22Rv1 (cell line): ENCODE results near the gene EIF6.
"Not testable (repeated sequence)": the region's sequence is repeated elsewhere in the genome, so short reads cannot be mapped to it uniquely, and the experiment has no call there.

ENCODE experiments used
- H3K27ac ChIP-seq: fragments of 450-650 bp; 2 replicates; pipeline ENCODE4 v1.5.1; 2017
- ZFX ChIP-seq: fragments of 450-650 bp; IDR thresholded peaks from 2 replicates; pipeline ENCODE4 v1.6.1; 2017; ENCODE audit warnings: antibody characterized with exemption, borderline replicate concordance
- TF ChIP-seq, protein P1 (sequence below): fragments of 450-650 bp; IDR thresholded peaks from 2 replicates; pipeline ENCODE4 v1.5.1; 2017; ENCODE audit warnings: mild to moderate bottlenecking

Gene EIF6

DNA sequence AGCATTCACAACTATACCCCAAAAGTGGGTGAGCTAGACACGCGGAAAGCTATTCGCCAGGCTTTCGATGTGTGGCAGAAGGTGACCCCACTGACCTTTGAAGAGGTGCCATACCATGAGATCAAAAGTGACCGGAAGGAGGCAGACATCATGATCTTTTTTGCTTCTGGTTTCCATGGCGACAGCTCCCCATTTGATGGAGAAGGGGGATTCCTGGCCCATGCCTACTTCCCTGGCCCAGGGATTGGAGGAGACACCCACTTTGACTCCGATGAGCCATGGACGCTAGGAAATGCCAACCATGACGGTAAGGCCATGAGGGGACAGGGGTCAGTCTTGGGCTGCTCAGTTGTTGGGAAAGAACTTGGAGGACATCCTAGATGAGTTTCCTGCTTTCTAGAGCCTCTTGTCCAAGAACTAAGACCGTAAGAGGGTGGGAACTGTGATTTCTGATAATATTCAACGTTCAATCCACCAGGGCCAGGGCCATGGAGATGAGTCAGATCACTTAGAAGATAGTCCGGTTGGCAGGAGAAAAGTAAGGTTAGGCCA is 30.0 kb downstream of the EIF6 start:
- TF ChIP-seq, protein P1, sequence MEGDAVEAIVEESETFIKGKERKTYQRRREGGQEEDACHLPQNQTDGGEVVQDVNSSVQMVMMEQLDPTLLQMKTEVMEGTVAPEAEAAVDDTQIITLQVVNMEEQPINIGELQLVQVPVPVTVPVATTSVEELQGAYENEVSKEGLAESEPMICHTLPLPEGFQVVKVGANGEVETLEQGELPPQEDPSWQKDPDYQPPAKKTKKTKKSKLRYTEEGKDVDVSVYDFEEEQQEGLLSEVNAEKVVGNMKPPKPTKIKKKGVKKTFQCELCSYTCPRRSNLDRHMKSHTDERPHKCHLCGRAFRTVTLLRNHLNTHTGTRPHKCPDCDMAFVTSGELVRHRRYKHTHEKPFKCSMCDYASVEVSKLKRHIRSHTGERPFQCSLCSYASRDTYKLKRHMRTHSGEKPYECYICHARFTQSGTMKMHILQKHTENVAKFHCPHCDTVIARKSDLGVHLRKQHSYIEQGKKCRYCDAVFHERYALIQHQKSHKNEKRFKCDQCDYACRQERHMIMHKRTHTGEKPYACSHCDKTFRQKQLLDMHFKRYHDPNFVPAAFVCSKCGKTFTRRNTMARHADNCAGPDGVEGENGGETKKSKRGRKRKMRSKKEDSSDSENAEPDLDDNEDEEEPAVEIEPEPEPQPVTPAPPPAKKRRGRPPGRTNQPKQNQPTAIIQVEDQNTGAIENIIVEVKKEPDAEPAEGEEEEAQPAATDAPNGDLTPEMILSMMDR, result no peak
- no peak for TF ChIP-seq ZFX
- no peak overlapping the region for H3K27ac ChIP-seq

DNA sequence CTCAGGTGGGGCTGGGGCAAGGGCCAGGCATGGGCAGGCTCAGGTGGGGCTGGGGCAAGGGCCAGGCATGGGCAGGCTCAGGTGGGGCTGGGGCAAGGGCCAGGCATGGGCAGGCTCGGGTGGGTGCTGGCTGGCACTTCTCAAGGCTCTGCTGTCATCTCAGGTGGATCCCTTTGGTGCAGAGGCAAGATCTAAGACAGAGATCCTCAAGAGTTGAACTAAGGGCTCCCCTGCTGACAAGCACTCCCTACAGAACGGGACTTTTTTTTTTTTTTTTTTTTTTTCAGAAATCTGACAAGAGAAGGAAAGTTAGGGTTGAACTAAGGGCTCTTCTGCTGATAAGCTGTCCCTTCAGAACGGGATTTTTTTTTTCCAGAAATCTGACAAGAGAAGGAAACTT is 31.6 kb downstream of the EIF6 start:
- no peak overlapping the region for H3K27ac ChIP-seq
- TF ChIP-seq, protein P1, result no peak
- TF ChIP-seq ZFX, result no peak

DNA sequence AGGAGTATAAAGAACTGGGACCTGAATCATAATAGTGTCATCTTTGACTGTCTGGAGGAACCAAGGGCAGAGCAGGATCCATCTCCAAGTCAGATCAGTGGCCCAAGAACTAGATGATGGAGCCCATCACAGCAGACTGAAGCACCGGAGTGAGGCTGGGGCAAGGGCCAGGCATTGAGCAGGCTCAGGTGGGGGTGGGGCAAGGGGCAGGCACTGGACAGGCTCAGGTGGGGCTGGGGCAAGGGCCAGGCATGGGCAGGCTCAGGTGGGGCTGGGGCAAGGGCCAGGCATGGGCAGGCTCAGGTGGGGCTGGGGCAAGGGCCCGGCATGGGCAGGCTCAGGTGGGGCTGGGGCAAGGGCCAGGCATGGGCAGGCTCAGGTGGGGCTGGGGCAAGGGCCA is 32.0 kb downstream of the EIF6 start:
- not testable (repeated sequence) for H3K27ac ChIP-seq

DNA sequence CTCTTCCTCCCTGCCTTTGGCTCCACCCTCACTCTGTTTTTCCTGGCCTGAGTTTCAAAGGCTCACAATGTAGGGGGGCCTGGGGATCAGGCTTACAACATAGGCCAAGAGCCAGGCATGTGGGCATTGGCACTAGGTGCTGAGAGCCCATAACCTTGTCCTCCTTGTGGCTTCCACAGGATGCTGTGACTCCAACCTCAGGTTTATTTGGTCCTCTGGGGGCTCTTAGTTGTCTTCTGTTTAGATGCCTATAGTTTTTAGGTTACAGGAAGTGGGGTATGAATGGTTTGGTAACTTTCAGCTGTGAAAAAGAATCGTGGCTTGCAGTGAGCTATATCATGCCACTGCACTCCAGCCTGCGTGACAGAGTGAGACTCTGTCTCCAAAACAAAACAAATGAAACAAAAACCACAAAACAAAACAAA is 32.5 kb downstream of the EIF6 start:
- H3K27ac ChIP-seq, result no peak overlapping the region
- TF ChIP-seq ZFX, result no peak
- TF ChIP-seq, protein P1, result no peak

DNA sequence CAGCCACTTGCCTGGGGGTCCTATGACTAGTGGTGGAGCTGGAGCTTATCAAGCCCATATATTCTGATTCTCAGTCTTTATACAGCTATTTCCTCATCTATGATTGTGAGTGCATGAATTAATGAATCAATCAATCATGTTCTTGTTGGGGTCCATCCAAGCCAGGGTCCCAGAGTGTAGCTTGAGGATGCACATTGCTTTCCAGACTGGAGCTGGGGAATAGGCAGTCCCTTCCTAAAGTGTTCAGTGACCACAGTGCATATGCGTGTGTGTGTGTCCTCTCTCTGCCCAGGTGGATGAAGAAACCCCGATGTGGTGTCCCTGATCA is 33.0 kb downstream of the EIF6 start:
- no peak overlapping the region for H3K27ac ChIP-seq
- no peak for TF ChIP-seq ZFX
- TF ChIP-seq, protein P1, result no peak

DNA sequence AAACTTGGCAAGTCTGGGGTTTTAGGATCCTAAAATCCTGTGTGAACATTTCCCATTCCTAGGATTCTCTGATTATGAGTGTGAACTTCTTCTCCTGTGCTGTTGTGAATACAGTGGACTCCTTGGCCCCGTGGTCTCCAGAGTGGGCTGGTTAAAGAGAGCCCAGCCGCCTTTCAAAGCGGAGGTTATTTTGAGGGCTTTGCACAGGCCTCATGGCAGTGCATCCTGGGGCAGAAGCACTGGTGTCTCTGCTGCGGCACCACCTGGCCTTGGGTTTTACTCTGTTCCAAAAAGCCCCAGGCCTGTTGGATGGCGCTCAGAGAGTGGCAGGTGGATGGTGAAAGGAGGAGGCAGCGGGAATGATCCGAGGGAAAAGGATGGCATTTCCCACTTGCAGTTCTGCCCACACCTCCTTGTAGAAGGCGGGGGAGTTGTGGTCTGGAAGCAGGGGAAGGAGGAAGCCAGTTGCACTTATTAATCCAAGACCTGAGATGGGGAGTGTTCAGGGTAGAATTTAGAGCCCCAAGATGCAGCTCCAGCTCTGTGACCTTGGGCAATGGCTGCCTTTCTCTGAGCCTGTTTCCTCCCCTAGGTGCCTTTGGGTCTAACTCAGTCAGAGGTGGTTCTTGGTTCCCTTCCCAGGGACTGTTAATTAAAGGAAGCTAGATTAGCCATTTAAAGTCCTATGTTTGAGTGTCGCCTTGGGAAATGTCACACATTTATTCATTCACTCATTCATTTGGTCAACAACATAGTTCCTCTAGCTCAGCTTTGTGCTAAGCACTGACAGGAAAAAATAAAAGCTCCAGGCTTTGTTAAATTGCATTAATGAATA is 35.7 kb downstream of the EIF6 start:
- no peak for TF ChIP-seq ZFX
- TF ChIP-seq, protein P1, result no peak
- no peak overlapping the region for H3K27ac ChIP-seq

DNA sequence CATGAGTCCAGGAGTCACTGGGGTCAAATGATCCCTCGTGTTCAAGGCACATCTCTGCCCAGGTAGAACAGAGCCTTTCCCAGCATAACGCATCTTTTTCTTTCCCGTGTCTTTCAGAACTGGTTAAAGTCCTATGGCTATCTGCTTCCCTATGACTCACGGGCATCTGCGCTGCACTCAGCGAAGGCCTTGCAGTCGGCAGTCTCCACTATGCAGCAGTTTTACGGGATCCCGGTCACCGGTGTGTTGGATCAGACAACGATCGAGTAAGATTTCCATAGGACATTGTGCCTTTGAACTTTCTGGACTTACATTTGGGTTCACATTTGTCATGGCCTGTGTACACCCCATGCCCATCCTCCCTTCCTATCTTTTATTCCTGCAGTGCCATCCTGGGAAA is 37.8 kb downstream of the EIF6 start:
- H3K27ac ChIP-seq, result no peak overlapping the region
- TF ChIP-seq, protein P1, result no peak
- no peak for TF ChIP-seq ZFX

DNA sequence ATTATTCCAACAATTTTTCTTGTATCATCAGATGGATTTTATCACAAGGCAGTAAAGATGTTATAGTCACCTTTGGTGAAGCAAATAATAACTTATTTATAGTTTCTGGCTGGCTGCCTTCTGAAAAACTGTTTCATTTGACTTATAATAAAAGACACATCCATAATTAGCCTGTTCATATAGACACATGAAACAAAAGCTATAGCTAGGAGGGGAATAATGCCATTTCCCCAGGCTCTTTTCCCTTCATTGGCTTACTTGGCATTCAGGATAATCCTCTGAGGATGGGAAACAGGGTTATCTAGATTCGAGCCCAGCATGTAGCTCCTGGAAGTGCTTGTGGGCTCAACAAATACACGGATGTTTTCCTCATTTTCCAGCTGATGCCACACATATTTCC is 40.6 kb downstream of the EIF6 start:
- no peak overlapping the region for H3K27ac ChIP-seq
- no peak for TF ChIP-seq ZFX
- TF ChIP-seq, protein P1, result no peak
